ENCODE measurements around the gene PGA5.
"Not testable (repeated sequence)": the region's sequence is repeated elsewhere in the genome, so short reads cannot be mapped to it uniquely, and the experiment has no call there.

PGA5 gene

GRCh38 chr11:61240875-61241274 is at the start of gene PGA5:
Gene PGA5, plus strand, starts transcription at chr11:61241175. Its CDS starts 52 bp downstream, at chr11:61241227.
- not testable (repeated sequence) for DNase-seq (ENCODE audit: low spot score)

- DNase-seq (ENCODE audit: low spot score): peak; percentile 52
These were observed 47.4 kb upstream of the PGA5 start for GRCh38 chr11:61193596-61193995.

- DNase-seq (ENCODE audit: low spot score): no peak
These were observed 46.8 kb upstream of the PGA5 start for GRCh38 chr11:61194169-61194671.

DNA sequence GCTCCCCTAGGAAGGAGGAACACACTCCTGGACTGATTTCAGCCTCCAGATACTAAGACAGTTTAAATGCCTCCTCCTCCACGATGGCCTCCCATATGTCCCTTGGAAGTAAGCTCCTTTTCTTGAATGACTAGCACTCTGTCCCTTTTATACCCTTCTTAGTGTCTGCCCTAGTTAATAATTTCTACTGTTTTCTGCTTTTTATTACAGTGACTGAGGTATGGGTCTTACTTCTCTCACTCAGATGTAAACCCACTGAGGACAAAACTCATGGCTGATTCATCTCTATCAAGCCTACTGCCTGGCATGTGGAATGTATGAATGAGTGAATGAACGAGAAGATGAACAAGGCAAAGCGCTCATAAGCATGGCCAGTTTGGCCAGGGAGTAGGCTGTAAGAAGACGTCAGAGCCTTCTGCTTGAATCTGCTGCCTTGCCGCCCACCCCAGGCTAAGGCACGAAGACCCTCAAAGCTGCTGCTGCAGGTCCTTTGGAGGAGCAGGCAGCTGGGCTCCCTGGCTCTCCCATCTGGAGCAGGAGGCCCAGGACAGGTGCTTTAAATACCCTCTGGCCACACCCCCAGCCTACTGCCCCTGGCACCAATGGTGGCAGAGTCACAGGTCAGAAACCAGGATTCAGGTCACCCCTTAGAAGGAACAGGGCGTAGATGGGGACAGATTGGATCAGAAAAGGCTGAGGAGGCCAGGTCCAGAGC is 45.8 kb upstream of the PGA5 start:
- no peak for DNase-seq (ENCODE audit: low spot score)

DNA sequence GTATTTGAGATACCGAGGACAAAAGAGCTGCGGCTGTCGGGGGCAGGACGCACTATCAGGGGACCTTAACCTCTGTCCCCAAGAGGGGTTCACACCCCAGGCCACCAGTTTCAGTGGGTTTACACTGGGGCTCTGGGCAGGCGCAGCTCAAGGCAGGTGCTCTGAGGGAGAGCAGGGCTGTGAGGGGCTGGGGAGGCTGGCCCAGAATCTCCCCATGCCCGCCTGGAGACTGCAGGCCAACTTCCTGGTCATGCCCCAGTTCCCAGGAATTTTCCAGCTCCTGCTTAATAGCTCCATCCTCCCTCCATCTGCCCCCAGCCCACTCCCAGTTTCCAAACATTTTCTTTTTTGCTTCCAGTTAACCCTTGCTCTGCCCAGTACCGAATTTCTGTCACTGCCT is 45.3 kb upstream of the PGA5 start:
- no peak for DNase-seq (ENCODE audit: low spot score)

GRCh38 chr11:61198361-61198760 is 42.6 kb upstream of the PGA5 start:
- DNase-seq (ENCODE audit: low spot score): no peak

- DNase-seq (ENCODE audit: low spot score): no peak
These were observed 41.9 kb upstream of the PGA5 start for GRCh38 chr11:61198948-61199523.

DNA sequence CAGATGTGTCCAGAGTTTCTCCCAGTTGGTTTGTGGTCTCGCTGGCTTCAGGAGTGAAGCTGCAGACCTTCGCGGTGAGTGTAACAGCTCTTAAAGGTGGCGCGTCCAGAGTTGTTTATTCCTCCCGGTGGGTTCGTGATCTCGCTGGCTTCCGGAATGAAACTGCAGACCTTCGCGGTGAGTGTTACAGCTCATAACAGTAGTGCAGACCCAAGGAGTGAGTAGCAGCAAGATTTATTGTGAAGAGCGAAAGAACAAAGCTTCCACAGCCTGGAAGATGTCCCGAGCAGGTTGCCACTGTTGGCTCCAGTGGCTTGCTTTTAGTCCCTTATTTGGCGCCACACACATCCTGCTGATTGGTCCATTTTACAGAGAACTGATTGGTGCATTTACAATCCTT is 39.5 kb upstream of the PGA5 start:
- no peak for DNase-seq (ENCODE audit: low spot score)

GRCh38 chr11:61202950-61203746 is 37.8 kb upstream of the PGA5 start, which contains the start of gene PGA3:
Gene PGA3, plus strand, starts transcription at chr11:61203515. Its CDS starts 50 bp downstream, at chr11:61203565.
- DNase-seq (ENCODE audit: low spot score): not testable (repeated sequence)

GRCh38 chr11:61203873-61204272 is 37.1 kb upstream of the PGA5 start:
- not testable (repeated sequence) for DNase-seq (ENCODE audit: low spot score)

- not testable (repeated sequence) for DNase-seq (ENCODE audit: low spot score)
These were observed 36.4 kb upstream of the PGA5 start for GRCh38 chr11:61204502-61205059.

GRCh38 chr11:61207636-61208310 is 33.2 kb upstream of the PGA5 start:
- DNase-seq (ENCODE audit: low spot score): not testable (repeated sequence)

DNA sequence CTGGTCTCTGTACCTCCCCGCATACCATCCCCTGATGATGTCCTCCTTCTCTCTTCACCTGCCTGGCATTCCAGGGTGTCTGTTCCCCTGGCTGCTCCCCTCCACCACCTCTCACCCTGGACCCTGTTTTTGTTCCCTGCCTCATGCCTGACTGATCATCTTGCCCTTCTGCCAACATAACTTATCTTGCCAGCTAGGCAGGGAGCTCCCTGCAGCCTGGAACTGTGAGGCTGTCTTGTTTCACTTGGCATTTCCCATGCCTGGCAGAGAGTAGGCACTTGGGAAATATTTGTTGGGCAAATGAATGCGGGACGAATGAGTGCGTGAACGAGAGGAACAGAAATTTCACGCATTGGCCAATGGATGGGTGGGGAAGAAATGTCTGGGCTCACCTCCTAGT is 30.3 kb upstream of the PGA5 start:
- DNase-seq (ENCODE audit: low spot score): not testable (repeated sequence)

DNA sequence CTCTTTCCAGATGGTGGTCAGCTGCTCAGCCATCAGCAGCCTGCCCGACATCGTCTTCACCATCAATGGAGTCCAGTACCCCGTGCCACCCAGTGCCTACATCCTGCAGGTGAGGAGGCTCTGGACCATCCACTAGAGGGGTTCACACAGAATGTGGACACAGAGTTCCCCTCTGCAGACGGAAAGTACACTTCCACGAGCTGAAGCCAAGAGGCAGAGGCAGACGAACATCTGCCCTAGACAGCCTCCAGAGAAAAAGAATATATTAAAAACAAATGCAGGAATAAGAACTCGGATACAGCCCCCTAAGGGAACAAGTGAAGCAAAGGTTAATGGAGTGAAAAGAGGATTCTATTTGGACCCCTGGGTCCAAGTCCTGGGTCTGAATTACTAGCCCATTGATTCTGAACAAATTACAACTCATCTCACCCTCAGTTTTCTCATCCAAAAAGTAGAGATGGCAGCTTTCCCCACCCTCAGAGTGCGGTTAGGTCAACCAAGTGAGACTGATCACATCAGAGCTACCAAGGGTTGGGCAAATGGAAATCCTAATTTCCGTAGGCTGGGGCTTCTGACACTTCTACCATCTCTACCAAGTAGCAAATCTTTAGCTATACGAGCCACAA is 29.5 kb upstream of the PGA5 start:
- not testable (repeated sequence) for DNase-seq (ENCODE audit: low spot score)

GRCh38 chr11:61212202-61212601 is 28.8 kb upstream of the PGA5 start:
- not testable (repeated sequence) for DNase-seq (ENCODE audit: low spot score)

DNA sequence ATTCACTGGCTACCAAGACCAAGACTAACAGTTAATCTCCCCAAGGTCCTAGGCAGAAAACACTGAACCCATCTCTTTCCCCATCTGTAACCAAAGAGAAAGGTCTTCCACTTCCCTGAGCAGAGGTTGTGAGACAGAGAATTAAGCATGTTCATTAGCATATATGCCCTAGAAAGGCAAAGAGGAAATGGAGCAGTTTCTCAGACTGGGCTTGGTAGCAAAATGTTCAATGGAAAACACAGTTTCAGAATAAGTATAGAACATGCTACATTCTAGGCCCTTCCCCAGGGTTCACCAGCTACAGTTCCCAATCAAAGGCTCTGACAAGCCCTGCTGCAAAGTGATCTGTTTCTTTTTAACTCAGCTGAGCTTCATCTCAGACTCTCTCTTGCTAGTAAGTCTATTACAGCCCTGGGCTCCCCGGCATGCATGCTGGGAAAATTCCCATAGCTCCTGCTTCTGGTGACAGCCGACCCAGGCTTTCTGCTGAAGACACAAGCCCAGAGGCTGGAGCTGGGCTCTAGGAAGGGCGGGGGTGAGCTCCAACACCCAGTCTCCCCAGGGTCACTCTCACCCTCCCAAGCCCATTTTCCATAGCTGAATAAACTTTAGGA is 27.2 kb upstream of the PGA5 start:
- not testable (repeated sequence) for DNase-seq (ENCODE audit: low spot score)

DNA sequence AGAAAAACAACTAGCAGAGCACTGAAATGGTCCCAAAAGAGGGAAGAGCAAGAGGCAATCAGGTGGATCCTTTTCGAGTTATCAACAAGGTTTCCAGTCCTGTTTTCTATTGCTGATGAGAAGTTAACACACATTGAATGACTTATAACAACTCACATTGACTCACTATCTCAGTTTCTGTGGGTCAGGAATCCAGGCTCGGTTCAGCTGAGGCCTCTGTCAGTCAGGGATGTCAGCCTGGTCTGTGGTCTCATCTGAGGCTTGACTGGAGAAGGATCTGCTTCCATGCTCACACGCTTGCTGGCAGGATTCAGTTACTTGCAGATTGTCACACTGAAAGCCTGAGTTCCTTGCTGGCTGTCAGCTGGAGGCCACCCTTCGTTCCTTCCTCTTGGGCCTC is 22.7 kb upstream of the PGA5 start:
- DNase-seq (ENCODE audit: low spot score): not testable (repeated sequence)

DNA sequence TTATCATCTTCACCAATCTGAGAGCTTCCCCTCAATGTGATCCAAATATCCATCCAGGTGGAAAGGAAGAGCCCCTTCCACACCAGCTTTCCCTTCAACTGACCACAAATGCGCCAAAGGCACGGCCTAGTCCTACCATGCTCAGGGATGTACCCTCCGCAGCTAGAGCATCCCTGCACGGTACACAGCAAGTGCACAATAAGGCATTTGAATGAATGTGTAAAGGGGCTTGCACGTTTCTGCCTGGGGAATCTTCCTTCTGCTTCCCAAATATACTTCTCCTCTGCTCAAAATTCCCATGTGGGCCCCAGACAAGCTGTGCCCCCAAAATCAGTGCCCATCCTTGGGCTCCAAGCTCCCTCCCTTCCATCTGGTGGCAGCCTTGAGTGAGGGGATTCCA is 22.0 kb upstream of the PGA5 start:
- not testable (repeated sequence) for DNase-seq (ENCODE audit: low spot score)

- DNase-seq (ENCODE audit: low spot score): not testable (repeated sequence)
These were observed 18.9 kb upstream of the PGA5 start, which contains the start of gene PGA4 for GRCh38 chr11:61222047-61222446. Gene PGA4, plus strand, starts transcription at chr11:61222347. Its CDS starts 54 bp downstream, at chr11:61222401.

- DNase-seq (ENCODE audit: low spot score): not testable (repeated sequence)
These were observed 18.3 kb upstream of the PGA5 start for GRCh38 chr11:61222692-61223091.

All from D341Med (cell line).